ENCODE results near the gene LCN2. TPM values are rescaled to one million over a fixed set of nuclear protein-coding genes. Genes with fewer than 3 reads are reported as not detected.
A peak's percentile ranks its signal among the peaks of the same experiment; 100 is the strongest.
"Not testable (repeated sequence)": the region's sequence is repeated elsewhere in the genome, so short reads cannot be mapped to it uniquely, and the experiment has no call there.

LCN2 gene
- polyA plus RNA-seq, 1 donor = 0.93 TPM

GRCh38 chr9:128105538-128106175 lies 43.6 kb upstream of the LCN2 start:
- DNase-seq = no peak
- Histone ChIP-seq H3K9me3 (ENCODE audit: control insufficient read depth, low read depth, low read length) (no peaks in the 10 kb centered on the region), H3K27ac (ENCODE audit: low read length) (no peak overlapping the region), H3K4me1 (ENCODE audit: control insufficient read depth, insufficient read depth, low read length) (peaks cover 46% of the 10 kb centered on the region), H3K27me3 (ENCODE audit: control insufficient read depth, insufficient read depth, low read length) (no peaks in the 10 kb centered on the region), H3K4me3 (ENCODE audit: low read length) (no peak overlapping the region), H3K36me3 (ENCODE audit: control insufficient read depth, insufficient read depth, low read length) (peaks cover 70% of the 10 kb centered on the region)
- no CpG with 5 or more reads among the region's 21 CpGs for WGBS (ENCODE audit: insufficient coverage, low lambda C conversion rate)

GRCh38 chr9:128106181-128106939 lies 42.9 kb upstream of the LCN2 start:
- Histone ChIP-seq H3K27me3 (ENCODE audit: control insufficient read depth, insufficient read depth, low read length) (no peaks in the 10 kb centered on the region), H3K4me1 (ENCODE audit: control insufficient read depth, insufficient read depth, low read length) (peaks cover 44% of the 10 kb centered on the region), H3K4me3 (ENCODE audit: low read length) (no peak overlapping the region), H3K27ac (ENCODE audit: low read length) (no peak overlapping the region), H3K36me3 (ENCODE audit: control insufficient read depth, insufficient read depth, low read length) (peaks cover 64% of the 10 kb centered on the region), H3K9me3 (ENCODE audit: control insufficient read depth, low read depth, low read length) (no peaks in the 10 kb centered on the region)
- DNase-seq = no peak
- 80% methylated on average over 1 of the region's 23 CpGs for WGBS (ENCODE audit: insufficient coverage, low lambda C conversion rate)

GRCh38 chr9:128106940-128107467 lies 42.2 kb upstream of the LCN2 start:
- Histone ChIP-seq H3K27me3 (ENCODE audit: control insufficient read depth, insufficient read depth, low read length) (no peaks in the 10 kb centered on the region), H3K27ac (ENCODE audit: low read length) (no peak overlapping the region), H3K4me3 (ENCODE audit: low read length) (no peak overlapping the region), H3K36me3 (ENCODE audit: control insufficient read depth, insufficient read depth, low read length) (peaks cover 58% of the 10 kb centered on the region), H3K4me1 (ENCODE audit: control insufficient read depth, insufficient read depth, low read length) (peaks cover 44% of the 10 kb centered on the region), H3K9me3 (ENCODE audit: control insufficient read depth, low read depth, low read length) (no peaks in the 10 kb centered on the region)
- WGBS (ENCODE audit: insufficient coverage, low lambda C conversion rate) = no CpG with 5 or more reads among the region's 23 CpGs
- DNase-seq = no peak

GRCh38 chr9:128107468-128108268 lies 41.6 kb upstream of the LCN2 start:
- Histone ChIP-seq H3K9me3 (ENCODE audit: control insufficient read depth, low read depth, low read length) (no peaks in the 10 kb centered on the region), H3K4me3 (ENCODE audit: low read length) (no peak overlapping the region), H3K27ac (ENCODE audit: low read length) (no peak overlapping the region), H3K4me1 (ENCODE audit: control insufficient read depth, insufficient read depth, low read length) (peaks cover 45% of the 10 kb centered on the region), H3K36me3 (ENCODE audit: control insufficient read depth, insufficient read depth, low read length) (peaks cover 51% of the 10 kb centered on the region), H3K27me3 (ENCODE audit: control insufficient read depth, insufficient read depth, low read length) (no peaks in the 10 kb centered on the region)
- no CpG with 5 or more reads among the region's 18 CpGs for WGBS (ENCODE audit: insufficient coverage, low lambda C conversion rate)
- DNase-seq = no peak

- Histone ChIP-seq H3K4me3 (ENCODE audit: low read length) (no peak overlapping the region), H3K4me1 (ENCODE audit: control insufficient read depth, insufficient read depth, low read length) (peaks cover 44% of the 10 kb centered on the region), H3K9me3 (ENCODE audit: control insufficient read depth, low read depth, low read length) (peaks cover under 1% of the 10 kb centered on the region), H3K27ac (ENCODE audit: low read length) (no peak overlapping the region), H3K27me3 (ENCODE audit: control insufficient read depth, insufficient read depth, low read length) (no peaks in the 10 kb centered on the region), H3K36me3 (ENCODE audit: control insufficient read depth, insufficient read depth, low read length) (peaks cover 46% of the 10 kb centered on the region)
- no peak for DNase-seq
- WGBS (ENCODE audit: insufficient coverage, low lambda C conversion rate) = no CpG with 5 or more reads among the region's 15 CpGs
These were observed 40.8 kb upstream of the LCN2 start for GRCh38 chr9:128108269-128109049.

- Histone ChIP-seq H3K4me1 (ENCODE audit: control insufficient read depth, insufficient read depth, low read length) (peaks cover 44% of the 10 kb centered on the region), H3K4me3 (ENCODE audit: low read length) (no peak overlapping the region), H3K27ac (ENCODE audit: low read length) (peak overlapping the region; percentile 65), H3K27me3 (ENCODE audit: control insufficient read depth, insufficient read depth, low read length) (no peaks in the 10 kb centered on the region), H3K9me3 (ENCODE audit: control insufficient read depth, low read depth, low read length) (peaks cover 4% of the 10 kb centered on the region), H3K36me3 (ENCODE audit: control insufficient read depth, insufficient read depth, low read length) (peaks cover 39% of the 10 kb centered on the region)
- no peak for DNase-seq
- 58% methylated on average over 4 of the region's 20 CpGs for WGBS (ENCODE audit: insufficient coverage, low lambda C conversion rate)
These were observed 40.1 kb upstream of the LCN2 start for GRCh38 chr9:128109050-128109709.

- H3K4me3 ChIP-seq (ENCODE audit: low read length); H3K9me3 ChIP-seq (ENCODE audit: control insufficient read depth, low read depth, low read length); H3K27me3 ChIP-seq (ENCODE audit: control insufficient read depth, insufficient read depth, low read length); H3K27ac ChIP-seq (ENCODE audit: low read length); DNase-seq: not testable (repeated sequence)
- Histone ChIP-seq H3K4me1 (ENCODE audit: control insufficient read depth, insufficient read depth, low read length) (peaks cover 53% of the 10 kb centered on the region), H3K36me3 (ENCODE audit: control insufficient read depth, insufficient read depth, low read length) (peaks cover 23% of the 10 kb centered on the region)
- no CpG with 5 or more reads among the region's 12 CpGs for WGBS (ENCODE audit: insufficient coverage, low lambda C conversion rate)
These were observed 37.5 kb upstream of the LCN2 start for GRCh38 chr9:128111726-128112125.

- WGBS (ENCODE audit: insufficient coverage, low lambda C conversion rate) = 90% methylated on average over 2 of the region's 12 CpGs
- H3K4me1 ChIP-seq (ENCODE audit: control insufficient read depth, insufficient read depth, low read length) = peaks cover 65% of the 10 kb centered on the region
- no peak overlapping the region for H3K4me3 ChIP-seq (ENCODE audit: low read length)
- no peaks in the 10 kb centered on the region for H3K27me3 ChIP-seq (ENCODE audit: control insufficient read depth, insufficient read depth, low read length)
- H3K9me3 ChIP-seq (ENCODE audit: control insufficient read depth, low read depth, low read length) = peaks cover 7% of the 10 kb centered on the region
- H3K36me3 ChIP-seq (ENCODE audit: control insufficient read depth, insufficient read depth, low read length) = peaks cover 4% of the 10 kb centered on the region
- DNase-seq = peak; percentile 62 to 78
- peak overlapping the region; percentile 99 for H3K27ac ChIP-seq (ENCODE audit: low read length)
These were observed 35.5 kb upstream of the LCN2 start for GRCh38 chr9:128113526-128114325.
